Astrocyte (in vitro differentiated cells and primary cell): ENCODE measurements around the gene MBD5.

Source experiments
- EZH2 ChIP-seq: IDR thresholded peaks from 2 replicates; pipeline ENCODE4 v1.6.1; 2012; ENCODE audit warnings: mild to moderate bottlenecking, low read length, inconsistent platforms; ENCODE audit not compliant: insufficient read depth
- TF ChIP-seq, protein P1 (sequence below): IDR thresholded peaks from 2 replicates; pipeline ENCODE4 v1.5.1; 2011; ENCODE audit warnings: low read depth, mild to moderate bottlenecking, inconsistent platforms, low read length, moderate library complexity; ENCODE audit not compliant: insufficient read depth

DNA sequence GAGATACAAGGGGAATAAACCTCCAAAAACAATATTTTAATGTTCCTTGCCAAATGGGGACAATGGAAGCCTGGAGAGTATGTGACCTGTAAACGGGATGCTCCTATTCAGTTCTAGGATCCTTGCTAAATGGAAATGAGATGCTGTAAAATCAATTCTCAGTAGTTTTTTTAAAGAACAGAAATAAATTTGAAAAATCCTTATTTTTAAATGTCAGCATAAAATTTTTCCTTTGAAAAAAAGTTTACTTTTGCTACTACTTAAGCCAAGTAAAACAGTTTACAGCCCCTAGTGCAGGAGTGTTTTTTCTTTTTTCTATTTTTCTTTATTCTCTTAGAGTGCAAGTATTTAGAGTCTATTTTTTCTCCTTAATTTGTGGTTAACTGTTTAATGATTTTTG is 158.8 kb downstream of the MBD5 start:
- TF ChIP-seq, protein P1, sequence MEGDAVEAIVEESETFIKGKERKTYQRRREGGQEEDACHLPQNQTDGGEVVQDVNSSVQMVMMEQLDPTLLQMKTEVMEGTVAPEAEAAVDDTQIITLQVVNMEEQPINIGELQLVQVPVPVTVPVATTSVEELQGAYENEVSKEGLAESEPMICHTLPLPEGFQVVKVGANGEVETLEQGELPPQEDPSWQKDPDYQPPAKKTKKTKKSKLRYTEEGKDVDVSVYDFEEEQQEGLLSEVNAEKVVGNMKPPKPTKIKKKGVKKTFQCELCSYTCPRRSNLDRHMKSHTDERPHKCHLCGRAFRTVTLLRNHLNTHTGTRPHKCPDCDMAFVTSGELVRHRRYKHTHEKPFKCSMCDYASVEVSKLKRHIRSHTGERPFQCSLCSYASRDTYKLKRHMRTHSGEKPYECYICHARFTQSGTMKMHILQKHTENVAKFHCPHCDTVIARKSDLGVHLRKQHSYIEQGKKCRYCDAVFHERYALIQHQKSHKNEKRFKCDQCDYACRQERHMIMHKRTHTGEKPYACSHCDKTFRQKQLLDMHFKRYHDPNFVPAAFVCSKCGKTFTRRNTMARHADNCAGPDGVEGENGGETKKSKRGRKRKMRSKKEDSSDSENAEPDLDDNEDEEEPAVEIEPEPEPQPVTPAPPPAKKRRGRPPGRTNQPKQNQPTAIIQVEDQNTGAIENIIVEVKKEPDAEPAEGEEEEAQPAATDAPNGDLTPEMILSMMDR = no peak
- no peak for TF ChIP-seq EZH2
